ENCODE measurements around the gene GRIP1.

GRIP1 gene

GRCh38 chr12:66633676-66634075 is 45.2 kb downstream of the GRIP1 start:
- Histone ChIP-seq H3K4me3 (ENCODE audit: low read depth, low read length) (no peak overlapping the region), H3K27me3 (no peaks in the 10 kb centered on the region), H3K36me3 (no peaks in the 10 kb centered on the region), H3K9me3 (no peaks in the 10 kb centered on the region), H3K4me1 (no peaks in the 10 kb centered on the region)
- no peak for DNase-seq
- TF ChIP-seq CTCF (IDR thresholded peaks at IDR 0.05; ENCODE audit: low read depth, low read length) = no peak

GRCh38 chr12:66629138-66629870 is 49.6 kb downstream of the GRIP1 start:
- no peak for TF ChIP-seq CTCF (IDR thresholded peaks at IDR 0.05; ENCODE audit: low read depth, low read length)
- no peaks in the 10 kb centered on the region for H3K4me1 ChIP-seq
- no peak overlapping the region for H3K4me3 ChIP-seq (ENCODE audit: low read depth, low read length)
- DNase-seq = no peak
- no peaks in the 10 kb centered on the region for H3K9me3 ChIP-seq
- H3K36me3 ChIP-seq = no peaks in the 10 kb centered on the region
- no peaks in the 10 kb centered on the region for H3K27me3 ChIP-seq

GRCh38 chr12:66627988-66628317 is 50.9 kb downstream of the GRIP1 start:
- Histone ChIP-seq H3K36me3 (no peaks in the 10 kb centered on the region), H3K4me1 (no peaks in the 10 kb centered on the region), H3K9me3 (no peaks in the 10 kb centered on the region), H3K4me3 (ENCODE audit: low read depth, low read length) (no peak overlapping the region), H3K27me3 (no peaks in the 10 kb centered on the region)
- no peak for DNase-seq
- no peak for TF ChIP-seq CTCF (IDR thresholded peaks at IDR 0.05; ENCODE audit: low read depth, low read length)

GRCh38 chr12:66627270-66627987 is 51.4 kb downstream of the GRIP1 start:
- Histone ChIP-seq H3K4me3 (ENCODE audit: low read depth, low read length) (no peak overlapping the region), H3K4me1 (no peaks in the 10 kb centered on the region), H3K9me3 (no peaks in the 10 kb centered on the region), H3K36me3 (no peaks in the 10 kb centered on the region), H3K27me3 (no peaks in the 10 kb centered on the region)
- no peak for DNase-seq
- no peak for TF ChIP-seq CTCF (IDR thresholded peaks at IDR 0.05; ENCODE audit: low read depth, low read length)

GRCh38 chr12:66624806-66625205 is 54.1 kb downstream of the GRIP1 start:
- no peaks in the 10 kb centered on the region for H3K9me3 ChIP-seq
- TF ChIP-seq CTCF (IDR thresholded peaks at IDR 0.05; ENCODE audit: low read depth, low read length) = no peak
- no peak for DNase-seq
- no peaks in the 10 kb centered on the region for H3K36me3 ChIP-seq
- H3K27me3 ChIP-seq = no peaks in the 10 kb centered on the region
- H3K4me3 ChIP-seq (ENCODE audit: low read depth, low read length) = no peak overlapping the region
- no peaks in the 10 kb centered on the region for H3K4me1 ChIP-seq

- TF ChIP-seq CTCF (IDR thresholded peaks at IDR 0.05; ENCODE audit: low read depth, low read length) = no peak
- Histone ChIP-seq H3K4me1 (no peaks in the 10 kb centered on the region), H3K4me3 (ENCODE audit: low read depth, low read length) (no peak overlapping the region), H3K9me3 (no peaks in the 10 kb centered on the region), H3K36me3 (no peaks in the 10 kb centered on the region), H3K27me3 (no peaks in the 10 kb centered on the region)
- DNase-seq = no peak
Observed at GRCh38 chr12:66623455-66623854, 55.4 kb downstream of the GRIP1 start.

Data from BE2C (cell line).